SU-DHL-6 (cell line): ENCODE measurements around the gene SLC35B1.

Experiments used
- EZH2phosphoT487 ChIP-seq: fragments of 200-600 bp; sonication (generic), shearing (Covaris generic); conservative IDR thresholded peaks from 2 replicates; pipeline ENCODE4 v1.6.1; 2018; ENCODE audit warnings: mild to moderate bottlenecking, antibody characterized with exemption, low read length, moderate library complexity, mixed read lengths
- TF ChIP-seq, protein P1 (sequence below): fragments of 200-600 bp; sonication (generic); IDR thresholded peaks from one replicate; pipeline ENCODE4 v1.5.1; 2017; ENCODE audit warnings: antibody characterized with exemption, mild to moderate bottlenecking, low read length, moderate library complexity; ENCODE audit not compliant: insufficient read depth, poor library complexity, severe bottlenecking

DNA sequence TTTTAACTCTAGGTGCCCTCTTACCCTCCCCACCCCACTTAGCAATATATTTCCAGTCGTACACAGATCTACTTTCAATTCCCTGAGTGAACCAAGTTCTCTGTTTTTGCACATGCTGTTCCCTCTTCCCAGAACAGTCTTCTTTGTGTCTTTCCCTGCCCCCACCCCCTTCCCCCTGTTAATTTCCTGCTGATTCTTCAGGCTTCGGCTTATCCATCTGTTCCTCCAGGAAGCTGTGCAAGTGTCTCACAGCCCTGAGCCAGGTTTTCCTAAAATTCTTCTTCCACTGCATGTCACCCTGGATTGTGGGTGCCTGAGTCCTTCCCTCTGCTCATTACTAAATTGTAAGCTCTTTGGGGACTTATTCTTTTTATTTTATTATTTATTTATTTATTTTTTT lies 17.5 kb downstream of the SLC35B1 start:
- TF ChIP-seq, protein P1, sequence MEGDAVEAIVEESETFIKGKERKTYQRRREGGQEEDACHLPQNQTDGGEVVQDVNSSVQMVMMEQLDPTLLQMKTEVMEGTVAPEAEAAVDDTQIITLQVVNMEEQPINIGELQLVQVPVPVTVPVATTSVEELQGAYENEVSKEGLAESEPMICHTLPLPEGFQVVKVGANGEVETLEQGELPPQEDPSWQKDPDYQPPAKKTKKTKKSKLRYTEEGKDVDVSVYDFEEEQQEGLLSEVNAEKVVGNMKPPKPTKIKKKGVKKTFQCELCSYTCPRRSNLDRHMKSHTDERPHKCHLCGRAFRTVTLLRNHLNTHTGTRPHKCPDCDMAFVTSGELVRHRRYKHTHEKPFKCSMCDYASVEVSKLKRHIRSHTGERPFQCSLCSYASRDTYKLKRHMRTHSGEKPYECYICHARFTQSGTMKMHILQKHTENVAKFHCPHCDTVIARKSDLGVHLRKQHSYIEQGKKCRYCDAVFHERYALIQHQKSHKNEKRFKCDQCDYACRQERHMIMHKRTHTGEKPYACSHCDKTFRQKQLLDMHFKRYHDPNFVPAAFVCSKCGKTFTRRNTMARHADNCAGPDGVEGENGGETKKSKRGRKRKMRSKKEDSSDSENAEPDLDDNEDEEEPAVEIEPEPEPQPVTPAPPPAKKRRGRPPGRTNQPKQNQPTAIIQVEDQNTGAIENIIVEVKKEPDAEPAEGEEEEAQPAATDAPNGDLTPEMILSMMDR, result no peak
- TF ChIP-seq EZH2phosphoT487, result no peak
